IPS DF 6.9 (cell line): ENCODE data around the gene CREBZF.
"Not testable (repeated sequence)": the region's sequence is repeated elsewhere in the genome, so short reads cannot be mapped to it uniquely, and the experiment has no call there.

Source experiments
- DNase-seq: peaks from one replicate; pipeline ENCODE4 v3.0.0-alpha.2; 2013; ENCODE audit warnings: low read depth, low spot score
- H3K27ac ChIP-seq: one replicate; pipeline ENCODE4 v1.5.1; 2013; ENCODE audit warnings: low read length, control low read depth
- H3K27me3 ChIP-seq: 2 replicates; pipeline ENCODE4 v1.6.1; 2013; ENCODE audit warnings: mild to moderate bottlenecking, low read length; ENCODE audit not compliant: control insufficient read depth, insufficient read depth
- H3K36me3 ChIP-seq: 2 replicates; pipeline ENCODE4 v1.6.1; 2013; ENCODE audit warnings: low read length; ENCODE audit not compliant: control insufficient read depth, insufficient read depth
- H3K4me1 ChIP-seq: 2 replicates; pipeline ENCODE4 v1.6.1; 2013; ENCODE audit warnings: low read length; ENCODE audit not compliant: control insufficient read depth, insufficient read depth
- H3K4me3 ChIP-seq: 2 replicates; pipeline ENCODE4 v1.5.1; 2013; ENCODE audit warnings: mild to moderate bottlenecking, low read length
- H3K9me3 ChIP-seq: 2 replicates; pipeline ENCODE4 v1.6.1; 2013; ENCODE audit warnings: low read length, inconsistent platforms; ENCODE audit not compliant: control insufficient read depth, insufficient read depth
- WGBS: extraction: QIAGEN DNeasy Blood & Tissue Kit; methylation state at CpG from one replicate; pipeline ENCODE4 v1.1.7; 2013; ENCODE audit warnings: mixed read lengths, missing lambda C conversion rate; ENCODE audit not compliant: insufficient read length, insufficient coverage; 5-methylcytosine and 5-hydroxymethylcytosine counted together

Gene CREBZF

DNA sequence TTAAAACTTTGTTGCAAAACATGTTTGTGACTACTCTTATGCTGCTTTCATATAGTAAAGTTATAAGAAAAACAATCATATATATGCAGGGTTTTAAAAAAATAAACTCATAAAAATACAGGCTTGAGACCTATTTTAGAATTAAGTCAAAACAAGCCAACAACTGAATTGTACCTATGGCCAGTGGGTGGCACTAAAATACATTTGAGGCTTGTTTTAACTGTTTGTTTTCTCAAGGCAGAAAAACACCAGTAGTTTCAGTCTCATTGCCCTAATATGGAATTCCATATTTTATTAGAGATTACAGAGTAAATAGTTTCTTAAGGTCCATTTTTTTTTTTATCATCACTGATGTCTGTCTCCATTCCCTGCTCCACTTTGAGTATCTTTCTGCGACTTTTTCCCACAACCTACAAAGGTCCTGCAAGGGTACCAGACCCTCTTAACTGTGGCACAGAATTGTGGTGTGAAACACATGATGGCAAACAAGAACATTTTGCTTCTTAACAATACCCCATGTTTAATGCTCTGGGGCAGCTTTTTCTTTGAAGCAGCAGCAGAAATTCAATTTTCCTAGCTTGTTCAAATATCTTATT is 29.6 kb upstream of the CREBZF start:
- Histone ChIP-seq H3K4me1 (no peaks in the 10 kb centered on the region), H3K27me3 (no peaks in the 10 kb centered on the region), H3K4me3 (no peak overlapping the region), H3K27ac (no peak overlapping the region), H3K9me3 (no peaks in the 10 kb centered on the region), H3K36me3 (no peaks in the 10 kb centered on the region)
- no peak for DNase-seq
- WGBS = no CpG with 5 or more reads among the region's 1 CpG

DNA sequence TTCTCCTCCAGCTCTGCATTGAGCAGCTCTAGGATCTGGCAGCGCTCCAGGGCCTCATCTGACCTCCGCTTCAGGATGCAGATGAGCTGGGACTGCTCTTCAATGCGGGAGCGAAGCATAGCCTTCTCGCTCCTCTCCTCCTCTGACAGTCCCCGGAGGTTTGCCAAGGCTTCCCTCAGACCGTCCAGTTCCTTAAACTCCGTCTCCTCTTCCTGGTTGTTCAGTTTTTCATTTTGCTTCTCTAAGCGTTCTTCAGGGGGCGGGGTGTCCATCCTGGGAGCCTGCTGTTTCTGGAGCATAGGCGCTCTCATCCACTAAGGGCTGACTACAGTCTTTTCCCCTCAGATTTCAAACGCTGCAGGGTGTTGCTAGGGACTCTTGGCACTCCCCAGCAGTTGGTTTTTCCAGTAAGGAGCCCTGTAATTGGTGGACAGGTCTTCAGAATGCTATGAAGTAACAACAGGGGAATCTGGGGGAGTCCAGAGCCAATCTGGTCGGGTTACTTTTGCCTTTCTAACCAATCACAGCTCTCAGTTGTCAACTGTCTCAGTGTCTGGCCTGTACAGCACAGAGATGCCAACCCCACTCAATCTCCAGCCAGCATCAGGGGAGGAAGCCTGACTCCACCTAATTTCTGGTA is 21.0 kb upstream of the CREBZF start, which contains the start of gene CCDC89:
Gene CCDC89 (minus strand): TSS at position 376 of the 640 bp plus-strand sequence. CDS start 65 bp downstream, at position 311.
- H3K36me3 ChIP-seq = no peaks in the 10 kb centered on the region
- peaks cover 2% of the 10 kb centered on the region for H3K4me1 ChIP-seq
- WGBS = no CpG with 5 or more reads among the region's 13 CpGs
- DNase-seq = no peak
- H3K27me3 ChIP-seq = no peaks in the 10 kb centered on the region
- no peaks in the 10 kb centered on the region for H3K9me3 ChIP-seq
- no peak within 1 kb of the TSS for H3K4me3 ChIP-seq
- no peak within 1 kb of the TSS for H3K27ac ChIP-seq

DNA sequence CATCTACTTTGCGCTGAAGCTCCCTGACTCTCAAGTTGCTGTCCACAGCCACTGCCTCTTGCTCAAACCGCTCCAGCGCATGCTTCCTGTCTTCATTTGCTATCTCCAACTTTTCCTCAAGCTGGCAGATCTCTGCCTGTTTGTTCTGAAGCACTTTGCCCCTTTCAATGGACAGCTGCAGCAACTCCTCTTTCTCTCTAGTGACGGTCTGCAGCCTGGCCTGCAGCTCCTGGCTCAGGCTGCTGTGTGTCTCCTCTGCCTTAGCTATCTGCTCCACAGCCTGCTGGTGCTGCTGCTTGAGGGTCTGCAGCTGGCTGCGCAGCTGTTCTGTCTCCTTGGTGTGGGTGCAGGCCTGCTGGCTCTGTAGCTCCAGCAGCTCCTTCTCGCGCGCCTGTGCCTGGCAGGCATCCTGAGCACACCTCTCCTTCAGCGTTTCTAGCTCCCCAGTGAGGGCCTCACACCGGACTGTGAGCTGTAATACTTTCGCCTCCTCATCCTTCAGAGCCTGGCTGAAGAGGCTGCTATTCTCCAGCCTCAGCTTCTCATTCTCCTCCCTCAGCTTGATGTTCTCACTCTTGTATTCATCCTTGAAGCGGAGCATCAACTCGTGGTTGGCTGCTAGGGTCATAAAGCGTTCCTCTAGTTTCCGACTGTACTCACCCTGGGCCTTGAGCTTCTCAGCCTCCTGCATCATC is 20.3 kb upstream of the CREBZF start:
- Histone ChIP-seq H3K27ac (no peak overlapping the region), H3K36me3 (no peaks in the 10 kb centered on the region), H3K4me1 (peaks cover 4% of the 10 kb centered on the region), H3K27me3 (no peaks in the 10 kb centered on the region), H3K9me3 (no peaks in the 10 kb centered on the region), H3K4me3 (no peak overlapping the region)
- no CpG with 5 or more reads among the region's 15 CpGs for WGBS
- DNase-seq = no peak

DNA sequence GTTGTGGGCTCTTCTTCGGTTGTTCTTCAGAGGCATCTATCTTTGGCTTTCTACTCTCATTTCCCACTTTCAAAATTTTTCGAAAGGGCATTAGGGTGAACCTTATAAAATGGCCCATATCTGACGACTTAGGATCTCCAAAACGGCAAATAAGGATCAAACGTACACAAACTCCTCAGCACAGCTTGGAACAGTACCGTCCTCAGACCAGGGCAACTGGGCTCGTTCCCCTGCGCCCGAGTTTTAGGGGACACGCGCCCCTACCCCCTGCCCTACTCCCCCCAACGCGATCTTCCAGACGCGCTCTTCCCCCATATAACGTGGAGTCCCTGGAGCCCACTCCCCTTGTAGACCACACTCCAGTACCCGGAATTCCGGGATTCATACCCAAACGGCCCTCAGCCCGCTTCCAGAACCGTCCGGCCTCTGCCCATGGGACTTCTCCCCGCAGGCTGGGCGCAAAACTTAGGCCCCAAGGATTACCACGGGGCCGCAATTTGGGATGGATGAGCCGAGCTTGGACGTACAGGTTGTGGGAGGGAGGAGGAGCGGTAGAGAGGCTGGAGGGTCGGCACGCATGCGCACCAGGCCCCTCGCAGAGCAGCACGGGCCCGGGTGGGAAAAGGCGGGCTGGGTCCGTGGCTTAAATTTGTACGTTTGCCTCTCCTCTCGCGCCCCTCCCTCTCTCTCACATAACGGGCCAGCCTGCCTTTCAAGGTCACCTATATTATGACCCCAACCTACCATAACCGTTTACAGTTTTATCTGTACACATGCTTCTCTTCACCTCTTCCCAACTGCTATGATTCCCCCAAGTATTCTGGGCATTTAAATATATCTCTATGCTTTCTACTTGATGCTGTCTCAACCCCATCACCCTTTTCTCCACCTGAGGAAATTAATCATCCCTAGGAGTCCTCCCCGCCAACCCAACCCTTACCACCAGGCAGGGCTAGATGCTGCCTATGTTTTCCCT is 17.7 kb upstream of the CREBZF start:
- DNase-seq = no peak
- WGBS = no CpG with 5 or more reads among the region's 43 CpGs
- peaks cover 4% of the 10 kb centered on the region for H3K4me1 ChIP-seq
- H3K27ac ChIP-seq = no peak overlapping the region
- H3K4me3 ChIP-seq = no peak overlapping the region
- no peaks in the 10 kb centered on the region for H3K9me3 ChIP-seq
- no peaks in the 10 kb centered on the region for H3K27me3 ChIP-seq
- no peaks in the 10 kb centered on the region for H3K36me3 ChIP-seq

DNA sequence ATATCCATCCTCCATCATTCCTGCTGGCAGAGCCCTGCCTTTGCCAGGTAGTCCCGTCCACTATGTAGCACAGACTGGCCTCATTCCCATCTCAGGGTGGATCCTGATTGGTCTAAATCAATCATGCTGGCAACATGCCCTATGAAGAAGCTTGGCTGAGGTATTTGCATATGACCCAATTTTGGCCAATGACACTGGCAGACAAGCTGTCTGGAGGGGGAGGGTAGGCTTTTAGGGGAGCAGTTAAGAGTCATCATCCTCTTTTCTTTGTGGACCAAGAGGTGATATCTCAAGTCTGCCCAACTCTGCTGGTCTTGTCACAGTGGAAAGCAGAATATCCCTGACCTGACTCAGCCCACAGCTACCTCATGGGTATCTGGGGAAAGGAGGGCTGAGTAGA is 16.0 kb upstream of the CREBZF start:
- H3K36me3 ChIP-seq = no peaks in the 10 kb centered on the region
- H3K27ac ChIP-seq = no peak overlapping the region
- H3K4me1 ChIP-seq = peaks cover 4% of the 10 kb centered on the region
- no CpG with 5 or more reads among the region's 1 CpG for WGBS
- H3K9me3 ChIP-seq = no peaks in the 10 kb centered on the region
- no peaks in the 10 kb centered on the region for H3K27me3 ChIP-seq
- H3K4me3 ChIP-seq = no peak overlapping the region
- no peak for DNase-seq

DNA sequence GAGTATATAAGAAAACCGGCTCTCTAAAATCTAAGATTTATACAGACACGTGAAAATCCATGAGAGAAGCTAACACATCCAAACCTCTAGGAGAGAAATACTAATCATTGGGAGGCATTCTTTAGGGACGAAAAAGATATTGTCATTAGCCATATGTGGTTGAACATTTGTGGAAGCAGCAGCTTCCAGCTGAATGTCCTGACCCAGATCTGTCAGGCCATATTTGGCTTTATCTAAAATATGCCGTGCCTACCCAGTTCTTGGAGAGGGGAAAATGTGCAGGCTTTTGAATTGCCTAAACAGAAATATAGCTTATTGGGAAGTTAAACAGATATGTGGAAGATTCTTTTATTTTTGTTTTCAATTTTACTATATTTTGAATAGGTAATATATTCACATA is 14.6 kb upstream of the CREBZF start:
- H3K27me3 ChIP-seq = no peaks in the 10 kb centered on the region
- no CpG with 5 or more reads among the region's 4 CpGs for WGBS
- H3K4me1 ChIP-seq = peaks cover 4% of the 10 kb centered on the region; the same call in 1 of the 2 replicates
- no peak for DNase-seq
- no peak overlapping the region for H3K4me3 ChIP-seq
- H3K9me3 ChIP-seq = no peaks in the 10 kb centered on the region
- no peak overlapping the region for H3K27ac ChIP-seq
- H3K36me3 ChIP-seq = no peaks in the 10 kb centered on the region

DNA sequence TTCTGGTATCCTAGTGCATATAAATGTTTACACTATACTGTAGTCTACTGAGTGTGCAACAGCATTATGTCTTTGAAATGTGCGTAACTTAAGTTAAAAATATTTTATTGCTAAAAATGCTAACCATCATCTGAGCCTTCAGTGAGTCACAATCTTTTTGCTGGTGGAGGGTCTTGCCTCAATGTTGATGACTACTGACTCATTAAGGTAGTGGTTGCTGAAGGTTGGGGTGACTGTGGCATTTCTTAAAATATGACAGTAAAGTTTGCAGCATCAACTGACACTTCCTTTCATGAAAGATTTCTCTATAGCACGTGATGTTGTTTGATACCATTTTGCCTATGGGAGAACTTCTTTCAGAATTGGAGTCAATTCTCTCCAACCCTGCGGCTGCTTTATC is 8.5 kb upstream of the CREBZF start:
- H3K27me3 ChIP-seq = peaks cover 6% of the 10 kb centered on the region; the same call in 1 of the 2 replicates
- H3K9me3 ChIP-seq = no peaks in the 10 kb centered on the region
- no peak for DNase-seq
- H3K36me3 ChIP-seq = no peaks in the 10 kb centered on the region
- H3K4me3 ChIP-seq = no peak overlapping the region
- H3K27ac ChIP-seq = no peak overlapping the region
- whole genome bisulfite sequencing = no CpG with 5 or more reads among the region's 3 CpGs
- H3K4me1 ChIP-seq = no peaks in the 10 kb centered on the region

DNA sequence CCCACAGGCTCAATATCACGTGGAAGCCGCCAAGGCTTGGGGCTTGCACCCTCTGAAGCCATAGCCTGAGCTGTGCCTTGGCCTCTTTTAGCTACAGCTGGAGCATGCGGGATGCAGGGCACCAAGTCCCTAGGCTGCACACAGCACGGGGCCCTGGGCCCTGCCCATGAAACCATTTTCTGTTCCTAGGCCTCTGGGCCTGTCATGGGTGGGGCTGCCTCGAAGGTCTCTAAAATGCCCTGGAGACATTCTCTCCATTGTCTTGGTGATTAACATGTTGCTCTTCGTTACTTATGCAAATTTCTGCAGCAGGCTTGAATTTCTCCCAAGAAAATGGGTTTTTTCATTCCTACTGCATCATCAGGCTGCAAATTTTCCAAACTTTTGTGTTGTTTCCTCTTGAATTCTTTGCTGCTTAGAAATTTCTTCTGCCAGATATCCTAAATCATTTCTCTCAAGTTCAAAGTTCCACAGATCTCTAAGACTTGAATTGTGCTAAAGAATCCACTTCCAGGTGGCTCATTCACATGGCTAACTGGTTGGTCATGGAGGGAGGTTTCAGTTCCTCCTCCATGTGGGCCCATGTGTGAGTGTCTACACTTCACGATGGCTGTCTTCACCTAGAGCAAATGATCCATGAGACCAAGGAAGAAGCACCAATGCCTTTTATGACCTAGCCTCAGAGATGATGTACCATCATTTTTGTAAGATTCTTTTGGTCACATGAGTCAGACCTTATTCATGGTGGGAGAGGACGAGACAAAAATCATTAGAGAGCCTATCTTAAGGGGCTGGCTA is 7.4 kb upstream of the CREBZF start:
- H3K36me3 ChIP-seq = no peaks in the 10 kb centered on the region
- no CpG with 5 or more reads among the region's 8 CpGs for WGBS
- no peaks in the 10 kb centered on the region for H3K4me1 ChIP-seq
- DNase-seq = no peak
- peaks cover 6% of the 10 kb centered on the region; the same call in 1 of the 2 replicates for H3K27me3 ChIP-seq
- H3K9me3 ChIP-seq = no peaks in the 10 kb centered on the region
- H3K4me3 ChIP-seq = no peak overlapping the region
- H3K27ac ChIP-seq = no peak overlapping the region

DNA sequence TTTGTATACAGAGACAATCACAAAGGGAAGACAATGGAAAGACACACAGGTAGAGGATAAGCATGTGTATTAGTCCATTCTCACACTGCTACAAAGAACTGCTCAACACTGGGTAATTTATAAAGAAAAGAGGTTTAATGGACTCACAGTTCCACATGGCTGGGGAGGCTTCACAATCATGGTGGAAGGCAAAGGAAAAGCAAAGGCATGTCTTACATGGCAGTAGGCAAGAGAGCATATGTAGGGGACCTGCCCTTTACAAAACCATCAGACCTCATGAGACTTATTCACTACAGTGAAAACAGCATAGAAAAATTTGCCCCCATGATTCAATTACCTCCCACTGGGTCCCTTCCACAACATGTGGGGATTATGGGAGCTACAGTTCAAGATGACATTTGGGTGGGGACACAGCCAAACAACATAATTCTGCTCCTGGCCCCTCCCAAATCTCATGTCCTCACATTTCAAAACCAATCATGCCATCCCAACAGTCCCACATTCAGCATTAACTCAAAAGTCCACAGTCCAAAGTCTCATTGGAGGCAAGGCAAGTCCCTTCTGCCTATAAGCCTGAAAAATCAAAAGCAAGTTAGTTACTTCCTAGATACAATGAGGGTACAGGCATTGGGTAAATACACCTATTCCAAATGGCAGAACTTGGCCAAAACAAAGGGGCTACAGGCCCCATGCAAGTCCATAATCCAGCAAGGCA is 6.2 kb upstream of the CREBZF start:
- not testable (repeated sequence) for H3K36me3 ChIP-seq, DNase-seq, H3K27ac ChIP-seq, H3K9me3 ChIP-seq, H3K4me1 ChIP-seq, H3K27me3 ChIP-seq, H3K4me3 ChIP-seq
